Occipital lobe (tissue), 2 donors: ENCODE data around the gene FANCI. TPM values are rescaled to one million over a fixed set of nuclear protein-coding genes. Genes with fewer than 3 reads are reported as not detected.

Source experiments
- DNase-seq: peaks from one replicate; lab custom pipeline; 2025; lab: John Stamatoyannopoulos, UW
- total RNA-seq: library from RNA; depleted of rRNA; stranded (reverse); fragments of >200 nt; gene quantifications from one replicate; pipeline ENCODE4 v1.2.3, GENCODE V29; 2014

FANCI gene
- total RNA-seq, 1 donor from 2014 or later, result 12.6 TPM

- no peak for DNase-seq
Observed at GRCh38 chr15:89305395-89305794, 61.6 kb downstream of the FANCI start.

GRCh38 chr15:89307046-89307587 is 63.3 kb downstream of the FANCI start:
- no peak for DNase-seq

GRCh38 chr15:89307791-89308190 is 64.0 kb downstream of the FANCI start:
- no peak for DNase-seq

- no peak for DNase-seq
Observed at GRCh38 chr15:89308236-89308635, 64.5 kb downstream of the FANCI start.

- no peak for DNase-seq
Observed at GRCh38 chr15:89309993-89310392, 66.2 kb downstream of the FANCI start.

- no peak for DNase-seq
Observed at GRCh38 chr15:89315375-89315929, 71.7 kb downstream of the FANCI start.

GRCh38 chr15:89316504-89316903 is 72.7 kb downstream of the FANCI start:
- DNase-seq, result no peak

- no peak for DNase-seq
Observed at GRCh38 chr15:89317186-89317720, 73.5 kb downstream of the FANCI start.

GRCh38 chr15:89319678-89320077 is 75.9 kb downstream of the FANCI start:
- DNase-seq, result no peak

- no peak for DNase-seq
Observed at GRCh38 chr15:89320200-89320599, 76.4 kb downstream of the FANCI start.

- DNase-seq, result no peak
Observed at GRCh38 chr15:89321521-89322410, 78.0 kb downstream of the FANCI start.

- DNase-seq, result no peak
Observed at GRCh38 chr15:89322822-89323221, 79.0 kb downstream of the FANCI start.

GRCh38 chr15:89323825-89324224 is 80.0 kb downstream of the FANCI start:
- DNase-seq, result no peak

GRCh38 chr15:89325039-89325803 is 81.4 kb downstream of the FANCI start:
- DNase-seq, result no peak

GRCh38 chr15:89326316-89326715 is 82.5 kb downstream of the FANCI start:
- no peak for DNase-seq

- no peak for DNase-seq
Observed at GRCh38 chr15:89327113-89327512, 83.3 kb downstream of the FANCI start.

- DNase-seq, result no peak
Observed at GRCh38 chr15:89328398-89329254, 84.8 kb downstream of the FANCI start.

- no peak for DNase-seq
Observed at GRCh38 chr15:89329329-89330084, 85.7 kb downstream of the FANCI start.

GRCh38 chr15:89330119-89330518 is 86.3 kb downstream of the FANCI start:
- DNase-seq, result no peak
